Activated T-helper 1 cell treated with anti-CD3 and anti-CD28 coated beads, Interleukin-2, amount 50 U/mL, for 16 hours (primary cell): Measurements from ENCODE around the gene DHDH.

Experiments
- DNase-seq, 2 donors: peaks; one replicate each; pipeline ENCODE4 v3.0.0-alpha.2; 2020; ENCODE audit warnings: low read depth in 1 of 2, low spot score in 1 of 2

Gene DHDH

GRCh38 chr19:48965806-48966540 is 32.5 kb downstream of the DHDH start:
- peak; percentile 76 to 78 for DNase-seq

GRCh38 chr19:48966541-48967345 is 33.2 kb downstream of the DHDH start:
- DNase-seq: no peak

- DNase-seq: no peak
Measured at GRCh38 chr19:48967346-48968178, 34.1 kb downstream of the DHDH start.

DNA sequence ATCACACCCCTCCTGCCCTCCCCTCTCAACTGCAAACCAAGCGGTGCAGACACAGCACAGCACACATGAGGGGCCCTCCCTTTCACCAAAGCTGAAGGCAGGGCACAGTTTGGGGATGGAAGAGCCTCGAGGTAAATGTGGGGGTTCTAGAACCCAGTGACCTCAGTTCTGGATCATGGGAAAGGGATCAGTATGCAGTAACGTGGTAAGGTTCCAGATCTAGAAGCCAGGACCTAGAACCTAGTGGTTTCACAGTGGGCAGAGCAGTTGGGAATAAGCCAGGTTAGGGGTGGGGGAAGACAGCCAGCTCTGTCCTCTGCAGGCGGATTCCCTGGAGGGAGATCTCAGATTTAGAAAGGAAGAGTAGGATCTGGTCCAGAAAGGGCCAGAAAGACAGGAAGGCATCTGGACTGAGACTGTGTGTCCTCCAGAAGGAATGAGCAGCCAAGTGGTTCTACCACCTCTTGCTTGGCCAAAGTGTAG is 34.7 kb downstream of the DHDH start:
- no peak for DNase-seq

DNA sequence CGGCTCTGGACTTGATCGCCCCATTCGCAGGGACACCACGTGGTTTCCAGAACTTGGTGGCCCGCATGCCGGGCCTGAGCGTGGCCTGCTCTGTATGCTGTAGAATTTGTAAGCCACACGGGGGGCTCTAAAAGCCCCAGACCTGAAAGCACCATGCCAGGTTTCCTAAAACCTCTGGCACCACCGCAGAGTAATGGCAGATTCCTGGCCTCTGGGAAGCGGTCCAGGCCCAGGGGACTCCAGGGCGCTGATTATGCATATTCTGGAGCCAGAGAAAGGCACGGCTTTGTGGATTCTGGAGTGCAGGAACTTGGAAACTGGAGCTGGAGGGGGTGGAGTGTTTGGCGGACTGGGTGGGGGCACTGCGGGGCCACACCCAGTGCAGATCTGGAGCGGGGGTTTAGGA is 35.3 kb downstream of the DHDH start:
- DNase-seq: no peak

DNA sequence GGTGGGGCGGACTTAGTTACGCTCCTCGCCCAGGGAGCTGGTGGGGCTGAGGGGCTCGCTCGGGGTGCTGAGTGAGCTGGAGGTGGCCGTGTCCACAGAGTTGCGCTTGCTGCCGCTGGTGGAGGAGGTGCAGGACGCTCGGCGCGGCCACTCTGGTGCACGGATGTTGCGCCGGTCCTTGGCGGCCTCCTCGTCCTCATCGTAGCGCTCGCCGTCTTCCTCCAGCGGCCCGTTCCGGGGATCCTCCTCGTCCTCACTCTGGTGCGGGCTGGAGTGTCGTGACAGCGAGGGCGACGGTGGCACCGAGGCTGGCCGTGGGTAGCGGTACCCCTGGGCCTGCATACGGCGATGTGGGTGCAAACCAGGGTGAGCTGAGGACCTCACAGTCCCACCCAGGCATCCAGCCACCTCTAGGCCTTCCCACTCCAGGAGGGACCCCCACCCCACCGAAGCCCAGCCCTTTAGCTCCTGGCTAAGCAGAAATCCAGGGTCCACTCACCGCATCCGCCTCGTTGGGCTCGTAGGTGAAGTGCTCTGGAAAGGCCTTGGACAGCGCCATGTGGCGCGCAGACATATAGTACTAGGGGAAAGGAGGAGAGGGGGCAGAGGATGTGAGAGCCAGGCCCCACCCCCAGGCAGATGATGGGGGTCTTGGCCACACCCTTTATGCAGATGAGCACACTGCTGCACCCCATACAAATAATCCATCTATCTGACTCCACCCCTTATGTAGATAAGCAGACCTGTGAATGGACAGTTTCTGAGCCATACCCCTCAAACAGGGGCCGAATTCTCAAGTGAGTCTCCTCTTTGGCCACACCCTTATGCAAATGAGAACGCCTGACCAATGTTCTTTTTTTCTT is 36.0 kb downstream of the DHDH start:
- no peak for DNase-seq

DNA sequence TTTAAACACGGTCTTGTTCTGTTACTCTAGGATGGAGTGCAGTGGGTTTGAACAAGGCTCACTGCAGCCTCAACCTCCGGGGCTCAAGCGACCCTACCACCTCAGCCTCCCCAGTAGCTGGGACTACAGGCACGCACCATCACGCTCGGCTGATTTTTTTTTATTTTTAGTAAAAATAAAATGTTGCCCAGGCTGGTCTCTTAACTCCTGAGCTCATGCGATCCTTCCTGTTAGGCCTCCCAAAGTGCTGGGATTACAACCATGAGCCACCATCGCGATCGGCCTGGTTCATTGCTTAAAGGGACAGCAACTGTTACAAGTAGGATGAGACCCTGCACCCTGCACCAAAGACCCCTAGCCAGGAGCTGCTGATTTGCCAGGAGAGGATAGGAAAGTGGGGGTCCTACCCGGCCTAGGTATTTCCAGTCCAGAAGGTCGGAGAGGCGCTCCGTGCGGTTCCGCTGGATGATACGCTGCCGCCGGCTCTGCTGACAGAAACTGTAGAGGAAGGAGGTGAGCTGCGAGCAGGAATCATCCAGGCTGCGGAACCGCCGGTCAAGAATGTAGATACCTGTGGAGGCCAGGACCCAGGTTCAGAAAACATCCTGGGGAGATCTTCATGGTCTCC is 36.8 kb downstream of the DHDH start:
- DNase-seq: no peak

DNA sequence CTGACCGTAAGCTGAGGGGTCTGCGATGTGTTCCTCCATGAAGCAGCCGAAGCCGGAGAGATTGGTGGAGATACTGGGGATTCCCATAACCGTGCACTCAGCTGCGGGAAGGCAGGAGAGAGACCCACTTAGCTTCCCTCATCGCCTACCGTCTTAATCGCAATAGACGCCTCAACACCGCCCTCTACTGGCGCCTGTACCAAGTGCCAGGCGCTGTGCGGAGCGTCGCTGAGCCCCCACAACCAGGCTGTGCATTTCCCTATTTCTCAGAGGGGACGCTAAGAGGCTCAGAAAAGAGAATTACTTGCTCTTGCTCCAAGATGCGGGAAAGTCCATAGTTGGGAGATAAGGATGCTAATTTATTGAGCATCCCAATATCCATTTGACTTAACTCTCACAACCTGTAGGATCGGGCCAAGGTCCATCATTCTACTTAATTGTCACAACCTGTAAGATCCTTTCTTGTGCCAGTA is 37.5 kb downstream of the DHDH start:
- peak; percentile 62 to 73 for DNase-seq

DNA sequence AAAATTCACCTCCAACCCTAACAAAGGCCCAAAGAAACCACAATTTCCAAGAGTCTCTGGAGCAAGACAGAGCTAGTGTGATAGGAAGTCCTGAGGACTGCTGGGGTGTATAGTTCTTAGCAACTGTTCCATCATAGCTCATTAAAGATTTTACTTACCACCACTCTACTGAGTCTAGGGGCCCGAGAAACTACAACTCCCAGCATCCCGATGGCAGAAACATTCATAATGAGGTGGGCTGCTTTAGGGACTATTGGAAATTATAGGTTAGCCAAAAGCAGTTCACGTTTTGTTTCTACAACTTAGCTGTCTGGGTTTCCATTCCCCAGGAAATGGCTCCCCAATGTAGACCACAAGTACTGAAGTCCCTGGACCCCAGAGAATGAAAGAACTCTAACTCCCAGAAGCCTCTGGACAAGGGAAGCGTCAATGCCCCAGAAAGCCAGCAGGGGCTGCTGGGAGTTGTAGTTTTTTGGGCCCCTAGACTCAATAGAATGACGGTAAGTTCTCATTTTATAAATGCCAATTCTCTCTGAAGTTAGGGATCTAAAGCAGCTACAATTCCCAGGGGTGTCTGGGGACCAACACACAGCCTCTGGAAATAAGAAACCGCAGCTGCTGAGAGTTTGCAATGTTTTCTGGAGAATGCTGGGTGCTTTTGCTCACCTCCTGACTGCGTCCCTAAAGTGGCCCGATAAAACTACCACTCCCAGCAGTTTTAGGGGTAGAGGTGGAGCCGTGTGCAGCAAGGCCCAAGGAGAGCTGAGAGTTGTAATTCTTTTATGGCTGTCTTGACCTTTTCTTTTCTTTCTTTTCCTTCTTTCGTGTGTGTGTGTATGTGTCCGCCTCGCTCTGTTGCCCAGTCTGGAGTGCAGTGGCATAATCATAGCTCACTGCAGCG is 42.7 kb downstream of the DHDH start:
- DNase-seq: no peak

GRCh38 chr19:48977061-48977460 is 43.6 kb downstream of the DHDH start:
- no peak for DNase-seq

GRCh38 chr19:48982280-48982679 is 48.8 kb downstream of the DHDH start:
- no peak for DNase-seq

GRCh38 chr19:48985711-48986110 is 52.2 kb downstream of the DHDH start:
- DNase-seq: no peak

DNA sequence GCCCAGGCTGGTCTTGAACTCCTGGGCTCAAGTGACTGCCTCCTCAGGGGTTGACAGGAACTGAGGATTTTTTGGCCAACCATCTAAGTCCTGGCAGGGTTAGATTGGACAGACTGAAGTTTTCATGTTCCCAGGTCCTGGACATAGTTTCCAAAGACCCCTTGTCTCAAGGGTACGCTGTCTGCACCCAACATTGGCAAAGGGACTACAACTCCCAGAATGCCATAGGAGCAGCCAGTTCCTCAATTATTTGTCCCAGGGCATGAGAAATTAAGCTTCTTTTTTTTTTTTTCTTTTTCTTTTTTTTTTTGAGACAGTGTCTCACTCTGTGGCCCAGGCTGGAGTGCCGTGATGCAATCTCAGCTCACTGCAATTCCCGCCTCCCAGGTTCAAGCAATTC is 52.7 kb downstream of the DHDH start:
- DNase-seq: no peak

- no peak for DNase-seq
Measured at GRCh38 chr19:48987323-48987722, 53.8 kb downstream of the DHDH start.

DNA sequence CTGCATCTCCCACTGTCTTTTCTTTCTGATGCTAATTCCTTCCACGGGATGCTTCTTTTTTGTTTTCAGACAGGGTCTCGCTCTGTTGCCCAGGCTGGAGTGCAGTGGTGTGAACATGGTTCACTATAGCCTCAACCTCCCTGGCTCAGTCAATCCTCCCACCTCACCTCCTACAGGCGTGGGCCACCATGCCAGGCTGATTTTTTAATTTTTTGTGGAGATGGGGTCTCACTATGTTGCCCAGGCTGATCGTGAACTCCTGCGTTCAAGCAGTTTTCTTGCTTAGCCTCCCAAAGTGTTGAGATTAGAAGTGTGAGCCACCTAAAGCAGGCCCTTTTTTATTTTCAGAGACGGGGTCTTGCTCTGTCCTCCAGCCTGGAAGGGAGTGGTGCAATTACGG is 54.8 kb downstream of the DHDH start:
- no peak for DNase-seq

- no peak for DNase-seq
Measured at GRCh38 chr19:48988860-48989259, 55.4 kb downstream of the DHDH start.

DNA sequence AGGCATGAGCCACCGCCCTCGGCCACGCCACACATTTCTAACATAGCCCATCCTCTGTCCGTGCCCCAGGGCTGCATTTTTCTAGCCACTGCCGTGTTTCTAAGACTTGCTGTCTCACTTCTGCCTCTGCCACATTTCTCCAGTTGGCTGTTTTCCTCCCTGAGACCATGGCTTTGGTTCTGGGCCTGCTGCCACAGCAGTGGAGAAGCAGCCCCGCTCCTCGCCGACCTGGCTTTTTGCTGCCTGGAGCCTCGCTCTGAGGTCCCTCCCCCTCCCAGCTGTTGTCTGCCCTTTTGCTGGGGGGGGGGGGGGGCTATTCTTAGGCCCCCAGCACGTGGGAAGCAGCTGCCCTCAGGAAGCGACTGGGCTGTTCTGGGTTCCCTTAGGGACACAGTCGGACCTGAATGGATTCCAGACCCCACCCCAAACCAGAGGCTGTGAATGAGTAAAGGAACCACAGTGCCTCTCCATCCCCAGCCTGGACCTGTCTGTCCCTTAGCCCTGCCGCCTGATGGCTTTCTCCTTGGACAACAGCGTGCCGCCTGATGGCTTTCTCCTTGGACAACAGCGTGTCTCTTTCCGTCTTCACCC is 56.3 kb downstream of the DHDH start:
- no peak for DNase-seq

DNA sequence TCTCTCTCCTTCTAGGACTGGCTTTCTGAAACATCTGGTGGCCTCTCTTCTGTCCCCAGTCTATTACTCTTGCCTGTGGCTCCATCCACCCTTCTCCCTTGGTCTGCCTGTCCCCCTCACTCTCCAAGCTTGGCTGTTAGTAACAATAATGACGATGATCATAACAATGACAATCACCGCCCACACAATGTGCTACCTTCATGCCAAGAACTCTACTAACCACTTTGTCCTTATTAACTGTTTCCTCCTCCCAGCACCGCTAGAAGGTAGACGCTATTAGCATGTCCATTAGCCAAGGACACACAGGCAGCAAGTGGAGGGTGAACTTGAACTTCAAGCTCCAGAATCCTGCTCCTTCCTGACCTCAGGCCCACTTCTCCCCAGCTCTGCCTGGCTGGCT is 56.9 kb downstream of the DHDH start:
- no peak for DNase-seq
